ENCODE data around the gene RELB. TPM values are rescaled to one million over a fixed set of nuclear protein-coding genes. Genes with fewer than 3 reads are reported as not detected.
"Not testable (repeated sequence)": the region's sequence is repeated elsewhere in the genome, so short reads cannot be mapped to it uniquely, and the experiment has no call there.

RELB gene, protein sequence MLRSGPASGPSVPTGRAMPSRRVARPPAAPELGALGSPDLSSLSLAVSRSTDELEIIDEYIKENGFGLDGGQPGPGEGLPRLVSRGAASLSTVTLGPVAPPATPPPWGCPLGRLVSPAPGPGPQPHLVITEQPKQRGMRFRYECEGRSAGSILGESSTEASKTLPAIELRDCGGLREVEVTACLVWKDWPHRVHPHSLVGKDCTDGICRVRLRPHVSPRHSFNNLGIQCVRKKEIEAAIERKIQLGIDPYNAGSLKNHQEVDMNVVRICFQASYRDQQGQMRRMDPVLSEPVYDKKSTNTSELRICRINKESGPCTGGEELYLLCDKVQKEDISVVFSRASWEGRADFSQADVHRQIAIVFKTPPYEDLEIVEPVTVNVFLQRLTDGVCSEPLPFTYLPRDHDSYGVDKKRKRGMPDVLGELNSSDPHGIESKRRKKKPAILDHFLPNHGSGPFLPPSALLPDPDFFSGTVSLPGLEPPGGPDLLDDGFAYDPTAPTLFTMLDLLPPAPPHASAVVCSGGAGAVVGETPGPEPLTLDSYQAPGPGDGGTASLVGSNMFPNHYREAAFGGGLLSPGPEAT
- 0.41 TPM for total RNA-seq

GRCh38 chr19:45001087-45001739 lies at the start of gene RELB:
RELB (plus strand) TSS chr19:45001464; CDS start chr19:45001580, 116 bp downstream.
- DNase-seq (ENCODE audit: low spot score in 2 of 2) = peak; percentile 98 to 99
- no peak for FAIRE-seq

DNA sequence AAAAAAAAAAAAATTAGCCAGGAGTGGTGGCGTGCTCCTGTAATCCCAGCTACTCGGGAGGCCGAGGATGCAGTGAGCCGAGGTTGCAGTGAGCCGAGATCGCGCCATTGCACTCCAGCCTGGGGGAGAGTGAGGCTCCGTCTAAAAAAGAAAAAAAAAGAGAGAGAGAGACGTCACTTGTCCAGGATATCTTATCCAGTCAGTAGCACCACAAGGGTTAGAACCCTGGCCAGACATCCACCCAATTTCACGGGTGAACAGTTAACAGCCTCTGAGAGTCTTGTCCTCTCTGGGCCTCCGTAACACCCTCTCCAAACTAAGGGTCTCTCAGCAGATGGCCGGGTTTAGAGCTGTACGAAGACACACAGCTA lies 47.0 kb upstream of the RELB start:
- DNase-seq (ENCODE audit: low spot score in 2 of 2) (no peak), FAIRE-seq (no peak)

GRCh38 chr19:44954649-44955504 lies 46.4 kb upstream of the RELB start, which contains the start of gene CLPTM1:
CLPTM1 (plus strand) TSS chr19:44955380; CDS start chr19:44955396, 16 bp downstream.
- DNase-seq (ENCODE audit: low spot score in 2 of 2) = peak; percentile 96 to 97
- no peak for FAIRE-seq

GRCh38 chr19:44955505-44956439 lies 45.5 kb upstream of the RELB start:
- no peak for DNase-seq (ENCODE audit: low spot score in 2 of 2)
- no peak for FAIRE-seq

DNA sequence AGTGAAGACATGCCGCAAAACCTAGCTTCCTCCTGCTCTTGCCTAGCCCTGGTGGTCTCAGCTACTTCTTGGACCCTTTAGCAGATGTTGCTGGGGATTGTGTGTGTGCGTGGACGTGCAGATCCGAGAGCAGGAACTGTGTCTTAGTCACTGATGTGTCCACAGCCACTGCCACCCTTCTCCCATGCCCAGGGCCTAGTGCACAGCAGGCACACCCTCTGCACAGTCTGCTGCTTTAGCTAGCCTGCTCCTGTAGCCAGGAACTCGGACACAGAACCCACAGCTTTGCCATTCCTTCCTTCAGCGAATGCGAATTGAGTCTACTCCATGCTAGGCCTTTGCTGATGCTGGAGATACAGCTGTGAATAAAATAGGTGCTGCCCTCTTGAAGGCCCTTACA lies 43.7 kb upstream of the RELB start:
- DNase-seq (ENCODE audit: low spot score in 2 of 2) (no peak), FAIRE-seq (no peak)

DNA sequence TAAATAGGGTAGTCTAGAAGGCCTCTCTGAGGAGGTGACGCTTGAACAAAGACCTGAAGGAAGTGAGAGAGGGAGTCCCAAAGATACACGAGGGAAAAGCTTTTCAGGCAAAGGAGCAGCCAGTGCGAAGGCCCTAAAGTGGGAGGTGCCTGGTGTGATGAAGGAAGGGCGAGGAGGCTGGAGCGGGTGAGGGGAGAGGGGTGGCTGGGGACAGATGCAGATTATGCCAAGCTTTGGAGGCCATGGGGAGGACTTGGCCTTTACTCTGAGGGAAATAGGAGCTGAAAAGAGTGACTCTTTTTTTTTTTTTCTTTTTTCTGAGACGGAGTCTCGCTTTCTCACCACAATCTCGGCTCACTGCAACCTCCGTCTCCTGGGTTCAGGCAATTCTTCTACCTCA lies 43.2 kb upstream of the RELB start:
- DNase-seq (ENCODE audit: low spot score in 2 of 2) = no peak
- FAIRE-seq = no peak

DNA sequence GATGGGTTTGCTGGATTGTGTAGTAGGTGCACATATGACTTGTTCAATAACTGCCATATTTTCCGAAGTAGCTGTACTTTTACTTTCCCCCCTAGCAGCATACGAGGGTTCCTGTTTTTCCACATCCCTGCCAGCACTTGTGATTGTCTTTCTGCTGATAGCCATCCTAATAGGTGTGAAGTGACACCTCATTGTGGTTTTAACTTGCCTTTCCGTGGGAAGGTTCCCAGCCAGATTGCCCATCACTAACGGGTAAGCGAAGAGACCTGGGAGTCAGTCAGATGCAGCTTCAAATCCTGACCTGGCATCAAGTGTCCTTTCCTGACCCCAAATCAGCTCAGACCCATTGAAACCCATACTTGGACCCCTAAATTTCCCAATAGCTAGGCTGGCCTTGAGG lies 41.6 kb upstream of the RELB start:
- no peak for DNase-seq (ENCODE audit: low spot score in 2 of 2)
- no peak for FAIRE-seq

DNA sequence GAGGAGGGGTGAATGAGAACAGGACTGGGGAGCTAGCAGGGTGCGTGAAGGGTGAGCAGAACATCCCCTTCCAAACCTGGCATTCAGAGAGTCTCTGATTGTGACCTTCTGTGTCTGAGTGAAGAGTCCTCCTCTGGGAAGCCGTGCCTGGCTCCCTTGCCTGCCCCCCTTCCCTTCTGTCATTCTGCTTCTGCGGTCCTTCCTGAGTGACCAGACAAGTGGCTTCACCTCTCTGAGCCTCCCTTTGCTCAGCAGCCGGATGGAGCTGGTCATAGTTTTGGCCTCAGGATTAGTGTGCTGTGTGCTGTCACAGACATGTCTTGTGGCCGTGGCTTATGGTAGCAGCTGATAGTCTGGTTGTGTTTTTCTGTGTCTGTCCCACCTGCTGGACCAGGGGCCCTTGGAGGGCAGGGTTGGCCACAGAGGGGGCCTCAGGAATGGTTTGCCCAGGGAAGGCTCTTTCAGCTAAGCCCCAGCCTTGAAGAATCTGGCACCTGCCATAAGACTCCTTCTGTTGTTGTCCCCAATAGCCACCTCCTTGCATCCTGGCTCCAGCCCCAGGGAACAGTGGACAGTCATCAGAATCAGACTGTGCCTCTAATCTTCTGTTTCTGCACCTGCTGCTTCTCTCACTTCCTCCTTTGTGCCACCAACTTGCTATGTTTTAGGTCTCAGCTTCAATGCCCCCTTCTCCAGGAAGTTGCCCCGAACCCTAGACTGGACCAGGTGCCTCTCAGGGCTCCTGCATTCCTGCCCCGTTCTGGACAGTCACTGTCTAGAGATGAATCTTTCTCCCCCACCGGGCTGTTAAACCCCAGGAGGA lies 40.1 kb upstream of the RELB start:
- no peak for DNase-seq (ENCODE audit: low spot score in 2 of 2)
- FAIRE-seq = no peak

- FAIRE-seq (no peak), DNase-seq (ENCODE audit: low spot score in 2 of 2) (no peak)
These were observed 39.4 kb upstream of the RELB start for GRCh38 chr19:44961821-44962220.

DNA sequence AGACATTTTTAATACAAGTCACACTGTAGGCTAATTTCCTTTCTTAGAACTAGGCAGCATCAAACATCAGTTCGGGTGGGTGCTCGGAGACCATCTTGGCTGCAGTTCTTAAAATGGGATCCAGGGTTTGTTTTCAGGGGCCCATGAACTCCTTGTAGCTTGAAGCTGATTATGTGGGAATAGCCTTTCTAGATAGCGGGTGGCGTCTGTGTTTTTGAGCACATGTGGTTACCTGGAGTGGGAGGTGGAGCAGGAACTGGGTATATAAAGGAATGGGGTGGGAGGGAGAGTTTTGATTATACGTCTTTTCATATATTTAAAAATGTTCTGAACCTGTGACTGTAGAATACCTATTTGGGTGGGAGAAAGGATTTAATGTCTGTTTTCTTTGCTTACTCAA lies 33.1 kb upstream of the RELB start:
- no peak for FAIRE-seq
- DNase-seq (ENCODE audit: low spot score in 2 of 2) = no peak

- DNase-seq (ENCODE audit: low spot score in 2 of 2) = no peak
- no peak for FAIRE-seq
These were observed 32.6 kb upstream of the RELB start for GRCh38 chr19:44968670-44969069.

DNA sequence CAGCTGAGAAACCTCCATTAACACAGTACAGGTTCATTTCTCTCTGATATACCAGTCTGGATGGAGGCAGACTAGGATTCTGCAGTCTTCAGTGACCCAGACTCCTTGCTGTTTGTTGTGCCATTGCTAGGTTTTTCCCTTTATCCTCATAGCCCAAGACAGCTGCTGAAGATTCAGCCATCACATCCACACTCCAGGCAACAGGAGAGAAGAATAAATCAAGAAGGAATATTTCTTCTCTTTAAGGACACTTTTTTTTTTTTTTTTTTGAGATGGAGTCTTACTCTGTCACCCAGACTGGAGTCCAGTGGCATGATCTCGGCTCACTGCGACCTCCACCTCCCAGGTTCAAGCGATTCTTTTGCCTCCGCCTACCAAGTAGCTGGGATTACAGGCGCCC lies 31.8 kb upstream of the RELB start:
- FAIRE-seq = no peak
- DNase-seq (ENCODE audit: low spot score in 2 of 2) = no peak

- not testable (repeated sequence) for FAIRE-seq; DNase-seq (ENCODE audit: low spot score in 2 of 2)
These were observed 29.8 kb upstream of the RELB start for GRCh38 chr19:44971451-44971850.

DNA sequence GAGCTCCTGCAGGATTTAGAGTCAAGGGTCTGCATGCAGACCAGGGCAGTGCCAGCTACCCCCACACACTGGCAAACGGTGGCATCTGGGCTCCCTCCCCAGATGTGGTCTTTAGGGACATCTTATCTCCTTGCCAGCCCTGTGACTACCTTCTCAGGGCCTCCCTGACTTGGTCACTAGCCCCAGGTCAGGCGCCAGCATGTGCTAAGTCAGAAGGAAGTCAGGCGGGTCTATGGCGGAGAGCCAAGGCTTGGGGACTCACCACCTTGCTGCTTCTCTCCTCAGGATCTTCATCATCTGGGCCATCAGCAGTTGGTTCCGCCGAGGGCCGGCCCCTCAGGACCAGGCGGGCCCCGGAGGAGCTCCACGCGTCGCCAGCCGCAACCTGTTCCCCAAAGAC lies 28.5 kb upstream of the RELB start:
- DNase-seq (ENCODE audit: low spot score in 2 of 2) (no peak), FAIRE-seq (no peak)

DNA sequence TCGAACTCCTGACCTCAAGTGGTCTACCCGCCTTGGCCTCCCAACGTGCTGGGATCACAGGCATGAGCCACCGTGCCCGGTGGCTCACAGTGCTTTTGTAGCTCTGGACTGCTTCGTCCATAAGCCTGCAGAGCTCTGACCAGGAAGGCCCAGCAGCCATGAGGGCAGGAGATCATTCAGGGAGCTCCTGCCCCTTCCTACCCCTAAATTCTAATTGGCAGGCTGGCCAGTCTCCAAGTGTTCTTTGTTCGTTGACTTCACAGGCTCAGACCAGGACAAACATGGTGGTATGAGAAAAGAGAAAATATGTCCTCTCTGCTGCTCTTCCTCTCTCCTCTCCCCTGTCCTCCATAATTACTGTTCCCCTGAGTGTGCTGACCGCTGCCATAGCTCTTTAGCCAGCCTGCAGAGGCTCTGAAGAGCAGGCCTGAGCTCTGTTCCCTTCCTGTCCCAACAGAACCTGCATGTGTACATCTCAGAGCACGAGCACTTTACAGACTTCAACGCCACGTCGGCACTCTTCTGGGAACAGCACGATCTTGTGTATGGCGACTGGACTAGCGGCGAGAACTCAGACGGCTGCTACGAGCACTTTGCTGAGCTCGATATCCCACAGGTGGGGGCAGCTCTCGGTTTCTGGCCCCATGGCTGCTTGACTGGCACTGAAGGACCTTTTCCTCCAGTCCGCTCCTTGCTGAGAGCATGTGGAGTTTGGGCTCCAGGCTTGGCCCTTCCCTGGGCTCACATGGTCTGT lies 27.1 kb upstream of the RELB start:
- DNase-seq (ENCODE audit: low spot score in 2 of 2) (no peak), FAIRE-seq (no peak)

DNA sequence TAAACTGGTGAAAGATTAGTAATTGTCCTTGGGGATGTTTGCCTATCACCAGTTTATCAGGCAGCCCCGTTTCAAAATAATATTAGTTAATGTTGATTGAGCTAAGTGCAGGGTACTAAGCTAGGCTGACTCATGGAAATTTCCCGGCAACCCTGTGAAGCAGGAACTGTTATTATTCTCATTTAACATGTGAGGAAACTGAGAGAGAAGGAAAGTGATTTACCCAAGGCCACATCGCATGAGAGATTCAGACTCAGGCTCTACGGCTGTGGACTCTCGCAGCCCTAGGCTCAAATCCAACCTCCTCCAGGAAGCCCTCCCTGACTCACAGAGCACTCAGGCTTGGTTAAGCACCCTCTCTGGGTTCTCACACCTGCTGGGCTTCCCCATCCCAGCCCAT lies 26.4 kb upstream of the RELB start:
- DNase-seq (ENCODE audit: low spot score in 2 of 2) (no peak), FAIRE-seq (no peak)

DNA sequence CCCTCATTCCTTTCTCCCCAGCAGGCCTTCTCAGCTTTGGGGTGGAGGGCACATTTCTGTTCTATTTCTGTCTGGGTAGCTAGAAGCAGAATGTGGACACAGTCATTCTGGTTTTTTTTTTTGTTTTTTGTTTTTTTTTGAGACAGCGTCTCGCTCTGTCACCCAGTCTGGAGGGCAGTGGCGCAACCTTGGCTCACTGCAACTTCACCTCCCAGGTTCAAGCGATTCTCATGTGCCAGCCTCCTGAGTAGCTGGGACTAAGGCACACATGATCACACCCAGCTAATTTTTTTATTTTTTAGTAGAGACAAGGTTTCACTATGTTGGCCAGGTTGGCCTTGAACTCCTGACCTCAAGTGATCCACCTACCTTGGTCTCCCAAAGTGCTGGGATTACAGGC lies 25.8 kb upstream of the RELB start:
- DNase-seq (ENCODE audit: low spot score in 2 of 2) = no peak
- FAIRE-seq = no peak

DNA sequence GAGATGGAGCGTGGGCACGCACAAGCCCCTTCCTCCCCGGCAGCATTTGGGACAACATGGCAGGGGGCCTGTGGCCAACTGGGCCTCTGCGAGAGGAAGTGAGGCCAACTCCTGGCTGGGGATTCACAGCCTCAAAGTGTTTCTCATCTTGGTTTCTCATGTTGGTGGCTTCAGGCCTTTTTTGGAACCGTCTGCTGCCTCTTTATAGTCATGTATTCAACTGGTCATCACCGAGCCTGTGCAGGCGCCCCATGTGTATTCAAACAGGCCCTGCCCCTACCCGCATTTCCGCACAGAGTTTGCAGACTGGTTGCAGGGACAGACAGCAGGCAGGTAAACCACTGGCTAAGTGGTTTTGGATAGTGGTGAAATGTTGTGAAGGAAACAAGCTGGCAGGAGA lies 17.3 kb upstream of the RELB start:
- DNase-seq (ENCODE audit: low spot score in 2 of 2) (no peak), FAIRE-seq (no peak)

Data from frontal cortex (tissue), 4 donors.